Gastroesophageal sphincter (tissue), 4 donors: ENCODE data around the gene PPP1R27. TPM values are rescaled to one million over a fixed set of nuclear protein-coding genes. Genes with fewer than 3 reads are reported as not detected.

Experiments used
- ATAC-seq: fragments of 150-250 bp; one replicate; pipeline ENCODE4 v1.9.1; 2016; ENCODE audit warnings: mild to moderate bottlenecking, moderate library complexity
- H3K27ac ChIP-seq, 4 donors: fragments of 200-600 bp; sonication (generic) in 3 of 4; 1 replicate in 3 of 4; 2 replicates in 1 of 4; pipeline ENCODE4 v1.5.1; 2016 to 2019
- H3K27me3 ChIP-seq: fragments of 200-600 bp; sonication (generic); one replicate; pipeline ENCODE4 v1.5.1; 2019
- H3K36me3 ChIP-seq, 2 donors: fragments of 200-600 bp; sonication (generic); one replicate each; pipeline ENCODE4 v1.5.1; 2019; ENCODE audit warnings: control low read depth in 1 of 2
- H3K4me1 ChIP-seq, 3 donors: fragments of 200-600 bp; sonication (generic); 1 replicate in 2 of 3; 2 replicates in 1 of 3; pipeline ENCODE4 v1.5.1; 2016 to 2019; ENCODE audit warnings: control low read depth in 2 of 3
- H3K4me3 ChIP-seq, 2 donors: fragments of 200-600 bp; sonication (generic); one replicate each; pipeline ENCODE4 v1.5.1; 2019; ENCODE audit warnings: mild to moderate bottlenecking in 1 of 2, moderate library complexity in 1 of 2
- H3K9me3 ChIP-seq, 3 donors: fragments of 200-600 bp; sonication (generic); one replicate each; pipeline ENCODE4 v1.5.1; 2017 to 2019; ENCODE audit warnings: control low read depth in 2 of 3
- CTCF ChIP-seq, 4 experiments: fragments of 200-600 bp in 2 of 4; fragments of 450-650 bp in 2 of 4; sonication (generic) in 1 of 4; IDR thresholded peaks; one replicate each; pipeline ENCODE4 v1.5.1; 2017 to 2019; ENCODE audit warnings: antibody characterized with exemption in 4 of 4, mild to moderate bottlenecking in 2 of 4, moderate library complexity in 2 of 4
- EP300 ChIP-seq: sonication (generic); formaldehyde crosslinking; IDR thresholded peaks from one replicate; pipeline ENCODE4 v1.6.1; 2017; ENCODE audit warnings: antibody characterized with exemption, mild to moderate bottlenecking
- POLR2A ChIP-seq, 2 donors: fragments of 450-650 bp; IDR thresholded peaks; one replicate each; pipeline ENCODE4 v1.6.1; 2017; ENCODE audit warnings: antibody characterized with exemption in 2 of 2, mild to moderate bottlenecking in 2 of 2, moderate library complexity in 1 of 2
- POLR2AphosphoS5 ChIP-seq: sonication (generic); formaldehyde crosslinking; IDR thresholded peaks from one replicate; pipeline ENCODE4 v1.6.1; 2017; ENCODE audit warnings: antibody characterized with exemption
- WGBS, 2 donors: methylation state at CpG; one replicate each; pipeline ENCODE4 v1.1.5; 2018; ENCODE audit warnings: low coverage in 1 of 2; 5-methylcytosine and 5-hydroxymethylcytosine counted together
- total RNA-seq, 4 donors: library from RNA; depleted of rRNA; stranded (reverse); fragments of >200 nt; gene quantifications; one replicate each; pipeline ENCODE4 v1.1.0, GENCODE V29; 2016

PPP1R27 gene
- total RNA-seq, 4 donors from 2014 or later: not detected

GRCh38 chr17:81854974-81855774 is 20.3 kb upstream of the PPP1R27 start:
- no peak for ATAC-seq
- Histone ChIP-seq H3K36me3 (peaks cover 0 to 90% of the 10 kb centered on the region in 2 donors), H3K27me3 (no peaks in the 10 kb centered on the region), H3K4me1 (peaks cover 0 to 54% (median 13%) of the 10 kb centered on the region in 3 donors), H3K9me3 (no peaks in the 10 kb centered on the region), H3K27ac (no peak overlapping the region), H3K4me3 (no peak overlapping the region)
- TF ChIP-seq POLR2A (IDR thresholded peaks at IDR 0.05): no peak
- 73 to 85% methylated on average over 8 to 11 of the region's 29 CpGs for WGBS, 2 donors

DNA sequence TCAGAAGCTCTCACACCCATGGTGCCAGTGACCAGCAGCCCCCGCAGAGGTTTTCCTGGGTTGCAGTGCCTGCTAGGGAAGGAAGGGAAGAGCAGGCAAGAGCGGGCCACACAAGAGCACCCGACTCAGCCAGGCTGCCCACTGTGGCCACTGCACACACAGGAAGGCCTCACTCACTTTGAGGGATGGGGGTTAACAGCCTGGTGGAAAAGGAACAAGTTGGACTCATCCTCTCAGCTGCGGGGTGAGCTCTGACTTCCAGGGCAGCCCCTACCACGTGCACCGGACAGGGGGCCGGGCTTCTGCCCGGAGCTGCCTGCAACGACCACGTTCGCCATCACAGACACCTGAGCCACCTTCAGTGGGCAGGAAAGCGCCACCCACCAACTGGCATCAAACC is 17.4 kb upstream of the PPP1R27 start:
- Histone ChIP-seq H3K4me1 (peaks cover 0 to 27% (median 0%) of the 10 kb centered on the region in 3 donors), H3K36me3 (peaks cover 0 to 99% of the 10 kb centered on the region in 2 donors), H3K4me3 (no peak overlapping the region), H3K27me3 (no peaks in the 10 kb centered on the region), H3K9me3 (no peaks in the 10 kb centered on the region), H3K27ac (no peak overlapping the region)
- no peak for ATAC-seq
- whole genome bisulfite sequencing, 2 donors: no CpG with 5 or more reads among the region's 12 CpGs
- TF ChIP-seq POLR2AphosphoS5 (no peak), CTCF (IDR thresholded peaks at IDR 0.05) (no peak), POLR2A (IDR thresholded peaks at IDR 0.05) (no peak), EP300 (no peak)

DNA sequence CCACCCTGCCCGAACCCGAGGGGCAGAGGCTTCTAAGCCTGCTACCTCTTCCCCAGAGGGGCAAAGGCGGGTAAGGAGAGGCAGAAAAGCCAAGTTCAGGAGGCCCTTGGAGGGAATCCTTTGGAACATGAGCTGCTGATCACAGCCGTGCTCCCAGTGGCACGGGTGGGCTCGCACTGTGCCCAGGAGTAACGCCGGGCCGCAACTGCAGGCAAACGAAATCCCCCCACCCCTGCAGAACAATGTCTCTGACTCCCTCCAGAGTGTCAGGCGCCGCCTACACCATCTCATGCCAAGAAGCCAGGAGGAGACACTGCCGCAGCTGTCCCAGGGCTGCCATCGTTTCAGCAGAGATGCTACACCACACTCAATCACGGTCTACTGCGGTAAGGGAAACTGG is 16.6 kb upstream of the PPP1R27 start:
- 80 to 92% methylated on average over 1 to 10 of the region's 16 CpGs for WGBS, 2 donors
- Histone ChIP-seq H3K4me3 (no peak overlapping the region), H3K27me3 (no peaks in the 10 kb centered on the region), H3K4me1 (peaks cover 0 to 20% (median 0%) of the 10 kb centered on the region in 3 donors), H3K36me3 (peaks cover 0 to 99% of the 10 kb centered on the region in 2 donors), H3K9me3 (no peaks in the 10 kb centered on the region), H3K27ac (no peak overlapping the region)
- TF ChIP-seq POLR2AphosphoS5: no peak
- TF ChIP-seq POLR2A (IDR thresholded peaks at IDR 0.05): no peak
- TF ChIP-seq CTCF (IDR thresholded peaks at IDR 0.05): no peak
- TF ChIP-seq EP300: no peak
- ATAC-seq: no peak

DNA sequence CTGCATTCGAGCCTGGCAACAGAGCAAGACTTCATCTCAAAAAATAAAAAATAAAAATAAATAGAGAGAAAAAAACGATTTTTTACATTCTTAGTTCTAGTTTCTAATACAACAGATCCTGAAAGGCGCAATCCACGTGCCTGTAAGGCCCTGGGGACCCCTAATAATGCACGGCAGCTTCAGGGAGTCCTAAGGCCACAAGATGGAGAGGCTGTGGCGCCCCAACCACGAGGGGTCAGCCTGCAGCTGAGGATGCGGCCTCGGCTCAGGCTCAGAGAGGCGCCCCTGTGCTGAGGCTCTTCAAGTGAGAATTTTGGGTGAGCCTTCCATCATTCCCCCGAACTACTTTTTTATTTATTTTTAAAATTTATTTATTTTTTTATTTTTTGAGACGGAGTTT is 14.6 kb upstream of the PPP1R27 start:
- no peak for ATAC-seq
- no peaks in the 10 kb centered on the region for H3K9me3 ChIP-seq
- whole genome bisulfite sequencing, 2 donors: 90 to 93% methylated on average over 12 of the region's 12 CpGs
- no peaks in the 10 kb centered on the region for H3K27me3 ChIP-seq
- peaks cover 0 to under 1% (median 0%) of the 10 kb centered on the region in 3 donors for H3K4me1 ChIP-seq
- no peak overlapping the region for H3K4me3 ChIP-seq
- TF ChIP-seq CTCF (IDR thresholded peaks at IDR 0.05): no peak
- TF ChIP-seq POLR2AphosphoS5: no peak
- no peak for TF ChIP-seq POLR2A (IDR thresholded peaks at IDR 0.05)
- TF ChIP-seq EP300: no peak
- peaks cover 0 to 99% of the 10 kb centered on the region in 2 donors for H3K36me3 ChIP-seq
- H3K27ac ChIP-seq: no peak overlapping the region

GRCh38 chr17:81846743-81847689 is 12.2 kb upstream of the PPP1R27 start:
- 82% methylated on average over 12 of the region's 24 CpGs; no CpG with 5 or more reads in 1 of the 2 donors for WGBS, 2 donors
- Histone ChIP-seq H3K4me1 (no peaks in the 10 kb centered on the region), H3K36me3 (peaks cover 0 to 96% of the 10 kb centered on the region in 2 donors), H3K27me3 (no peaks in the 10 kb centered on the region), H3K9me3 (no peaks in the 10 kb centered on the region), H3K4me3 (no peak overlapping the region), H3K27ac (no peak overlapping the region)
- TF ChIP-seq EP300 (no peak), POLR2A (IDR thresholded peaks at IDR 0.05) (no peak), POLR2AphosphoS5 (no peak), CTCF (IDR thresholded peaks at IDR 0.05) (no peak)
- ATAC-seq: no peak
